ENCODE measurements around the gene FAM161A.
"Not testable (repeated sequence)": the region's sequence is repeated elsewhere in the genome, so short reads cannot be mapped to it uniquely, and the experiment has no call there.

Gene FAM161A, protein sequence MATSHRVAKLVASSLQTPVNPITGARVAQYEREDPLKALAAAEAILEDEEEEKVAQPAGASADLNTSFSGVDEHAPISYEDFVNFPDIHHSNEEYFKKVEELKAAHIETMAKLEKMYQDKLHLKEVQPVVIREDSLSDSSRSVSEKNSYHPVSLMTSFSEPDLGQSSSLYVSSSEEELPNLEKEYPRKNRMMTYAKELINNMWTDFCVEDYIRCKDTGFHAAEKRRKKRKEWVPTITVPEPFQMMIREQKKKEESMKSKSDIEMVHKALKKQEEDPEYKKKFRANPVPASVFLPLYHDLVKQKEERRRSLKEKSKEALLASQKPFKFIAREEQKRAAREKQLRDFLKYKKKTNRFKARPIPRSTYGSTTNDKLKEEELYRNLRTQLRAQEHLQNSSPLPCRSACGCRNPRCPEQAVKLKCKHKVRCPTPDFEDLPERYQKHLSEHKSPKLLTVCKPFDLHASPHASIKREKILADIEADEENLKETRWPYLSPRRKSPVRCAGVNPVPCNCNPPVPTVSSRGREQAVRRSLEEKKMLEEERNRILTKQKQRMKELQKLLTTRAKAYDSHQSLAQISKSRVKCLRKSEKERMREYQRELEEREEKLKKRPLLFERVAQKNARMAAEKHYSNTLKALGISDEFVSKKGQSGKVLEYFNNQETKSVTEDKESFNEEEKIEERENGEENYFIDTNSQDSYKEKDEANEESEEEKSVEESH

DNA sequence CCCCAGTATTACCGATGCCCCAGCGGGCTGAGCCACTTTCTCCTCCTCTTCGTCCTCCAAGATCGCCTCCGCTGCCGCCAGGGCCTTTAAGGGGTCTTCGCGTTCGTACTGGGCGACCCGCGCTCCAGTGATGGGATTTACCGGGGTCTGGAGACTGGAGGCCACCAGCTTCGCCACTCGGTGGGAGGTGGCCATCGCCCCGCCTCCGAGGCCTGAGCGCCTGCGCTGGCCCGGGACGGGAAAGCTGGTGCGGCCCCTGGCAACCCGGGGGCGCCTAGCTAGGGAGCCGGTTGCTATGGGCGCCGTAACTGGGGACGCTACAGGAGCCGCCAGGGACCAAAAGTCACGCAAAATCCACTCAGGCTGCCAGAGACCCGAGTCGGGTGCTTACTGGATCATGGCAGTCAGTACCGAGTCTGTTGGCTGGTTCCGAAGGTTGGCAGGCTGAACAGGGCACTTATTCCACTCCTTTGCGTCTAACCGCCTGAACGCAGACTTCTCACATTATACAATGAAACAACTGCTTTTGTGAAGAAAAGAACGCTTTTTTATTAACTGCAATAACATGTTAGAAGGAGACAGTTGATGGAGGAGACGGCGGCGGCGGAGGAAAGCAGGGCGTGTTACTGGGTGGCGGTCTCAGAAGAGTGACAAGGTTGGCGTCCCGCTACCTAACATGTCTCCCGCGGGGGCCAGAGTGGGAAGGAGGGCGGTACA is at the start of gene FAM161A:
Gene FAM161A (minus strand): TSS at position 214 of the 717 bp plus-strand sequence. CDS start 19 bp downstream, at position 195.
- peak; percentile 73 for DNase-seq (ENCODE audit: low spot score)

DNA sequence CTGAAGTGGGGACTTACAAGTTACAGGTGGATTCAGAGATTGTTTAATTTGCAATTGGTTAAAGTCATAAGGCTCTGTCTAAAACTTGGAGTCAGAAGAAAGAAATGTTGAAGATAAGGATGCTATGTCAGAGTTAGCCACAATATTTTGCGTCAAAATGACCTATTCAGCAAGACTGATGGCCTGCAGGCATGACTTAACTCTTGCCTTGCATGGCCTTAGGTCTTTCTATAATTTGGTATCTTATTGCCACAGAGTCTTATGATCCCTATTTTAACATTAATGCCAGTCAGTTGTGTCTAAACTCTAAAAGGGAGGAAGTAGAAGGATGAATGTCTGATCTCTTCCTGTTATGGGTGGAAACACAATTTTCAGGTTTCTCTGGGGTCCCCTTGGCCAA is 46.4 kb upstream of the FAM161A start:
- DNase-seq (ENCODE audit: low spot score): no peak

DNA sequence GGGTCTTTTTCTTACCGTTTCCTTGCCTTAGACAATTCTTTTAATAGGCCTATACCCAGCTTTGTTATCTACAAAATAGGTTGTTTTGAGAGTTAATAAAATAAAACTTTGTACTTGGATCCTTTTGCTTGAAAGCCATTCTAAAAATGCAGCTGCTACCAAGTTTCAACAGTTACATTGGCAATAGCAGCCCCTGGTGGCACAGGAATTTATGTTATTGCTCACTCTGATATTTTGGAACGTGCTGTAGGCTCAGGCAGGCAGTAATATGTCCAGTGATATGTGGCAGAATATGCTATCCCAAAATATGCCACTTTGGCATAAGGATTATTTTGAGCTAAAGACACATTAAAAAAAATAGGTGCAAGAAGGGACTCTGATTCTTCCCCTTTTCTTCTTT is 45.0 kb upstream of the FAM161A start:
- DNase-seq (ENCODE audit: low spot score): no peak

DNA sequence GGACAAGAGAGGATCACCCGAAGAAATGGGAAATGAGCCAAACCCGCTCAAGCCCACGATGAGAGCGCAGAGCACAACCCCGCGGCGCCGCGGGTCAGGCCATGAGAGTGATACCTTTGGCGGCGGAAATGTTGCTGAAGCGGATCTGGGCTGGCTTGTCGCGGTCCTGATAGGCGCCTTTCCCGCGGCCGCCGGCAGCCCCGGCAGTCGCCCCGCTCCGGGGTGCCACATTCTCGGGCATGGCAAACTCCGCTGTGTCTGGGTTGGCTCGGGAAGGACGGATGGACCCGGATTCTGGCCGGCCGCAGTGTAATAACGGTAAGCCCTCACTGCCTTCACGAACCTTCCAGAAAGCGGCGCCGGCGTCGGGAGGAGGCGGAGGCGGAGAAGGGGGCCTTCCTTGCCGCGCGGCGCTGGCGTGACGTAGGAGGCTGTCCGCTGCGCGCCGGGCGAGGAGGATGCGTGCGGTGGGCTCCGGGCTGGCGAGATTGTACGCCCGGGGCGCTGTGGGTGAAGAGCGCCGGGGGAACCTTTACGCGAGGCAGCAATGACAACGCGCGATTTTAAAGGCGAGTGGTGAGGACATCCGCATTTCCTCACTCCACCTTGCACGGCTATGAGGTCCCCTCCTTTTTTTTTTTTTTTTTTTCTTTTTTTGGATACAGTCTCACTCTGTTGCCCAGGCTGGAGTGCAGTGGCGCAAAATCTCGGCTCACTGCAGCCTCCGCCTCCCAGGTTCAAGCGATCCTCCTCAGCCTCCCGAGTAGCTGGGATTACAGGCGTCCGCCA is 34.6 kb upstream of the FAM161A start, which contains the start of gene CCT4:
Gene CCT4 (minus strand): TSS at position 390 of the 789 bp plus-strand sequence. CDS start 149 bp downstream, at position 241.
- peak; percentile 88 for DNase-seq (ENCODE audit: low spot score)

DNA sequence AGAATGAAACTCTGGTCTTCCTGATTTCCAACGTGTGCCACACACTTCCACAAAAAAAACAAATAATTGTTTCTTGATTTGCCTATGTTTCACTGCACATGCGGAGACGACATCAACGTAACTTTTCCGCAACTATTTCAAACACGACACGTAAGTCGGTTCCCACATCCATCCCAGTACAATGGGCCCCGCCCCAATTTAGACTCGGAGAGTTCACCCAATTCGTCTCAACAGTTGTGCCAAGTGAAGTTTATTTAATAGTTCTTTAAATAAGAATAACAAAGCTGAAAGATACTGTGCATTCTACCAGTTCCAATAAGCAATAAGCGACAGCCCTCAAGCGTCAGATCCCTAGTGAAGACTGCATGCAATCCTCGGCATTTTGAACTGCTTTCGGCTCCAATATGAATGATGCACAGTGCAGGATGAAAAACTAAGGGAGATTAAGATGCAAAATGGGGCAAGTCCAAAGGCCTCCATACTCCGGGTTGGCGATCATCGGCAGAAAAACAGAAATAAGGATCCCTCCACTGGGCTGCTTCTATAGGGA is 33.9 kb upstream of the FAM161A start:
- no peak for DNase-seq (ENCODE audit: low spot score)

DNA sequence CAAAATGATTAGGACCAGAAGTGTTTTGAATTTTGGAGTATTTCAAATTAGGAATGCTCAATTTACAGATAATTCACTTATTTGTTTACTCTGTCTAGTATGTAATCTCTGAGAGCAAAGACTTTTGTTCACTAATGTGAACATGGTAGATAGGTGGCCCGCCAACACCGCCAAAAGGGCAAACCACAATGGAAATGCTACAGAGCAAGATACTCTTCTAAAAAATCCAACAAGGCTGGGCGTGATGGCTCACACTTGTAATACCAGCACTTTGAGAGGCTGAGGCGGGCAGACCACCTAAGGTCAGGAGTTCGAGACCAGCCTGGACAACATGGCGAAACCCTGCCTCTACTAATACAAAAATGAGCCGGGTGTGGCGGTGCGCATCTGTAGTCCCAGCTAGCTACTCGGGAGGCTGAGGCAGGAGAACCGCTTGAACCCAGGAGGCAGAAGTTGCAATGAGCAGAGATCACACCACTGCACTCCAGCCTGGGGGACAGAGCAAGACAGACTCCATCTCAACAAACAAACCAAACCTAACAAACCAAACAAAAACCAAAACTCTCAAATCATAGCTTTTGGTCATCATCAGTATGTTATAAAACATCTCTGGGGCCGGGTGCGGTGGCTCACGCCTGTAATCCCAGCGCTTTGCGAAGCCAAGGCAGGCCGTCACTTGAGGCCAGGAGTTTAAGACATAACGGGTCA is 32.2 kb upstream of the FAM161A start:
- no peak for DNase-seq (ENCODE audit: low spot score)

DNA sequence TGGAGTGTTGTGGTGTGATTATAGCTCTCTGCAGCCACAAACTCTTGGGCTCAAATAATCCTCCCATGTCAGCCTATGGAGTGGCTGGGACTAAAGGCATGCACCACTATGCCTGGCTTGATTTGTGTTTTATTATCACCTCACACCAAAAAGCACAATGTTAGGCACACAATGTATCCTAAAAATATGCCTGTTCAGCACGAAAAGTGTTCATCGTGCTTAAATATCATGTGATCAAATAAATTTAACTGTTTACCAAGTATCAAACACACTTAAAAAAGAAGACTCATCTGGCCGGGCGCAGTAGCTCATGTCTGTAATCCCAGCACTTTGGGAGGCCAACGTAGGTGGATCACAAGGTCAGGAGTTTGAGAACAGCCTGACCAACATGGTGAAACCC is 29.0 kb upstream of the FAM161A start:
- DNase-seq (ENCODE audit: low spot score): no peak

DNA sequence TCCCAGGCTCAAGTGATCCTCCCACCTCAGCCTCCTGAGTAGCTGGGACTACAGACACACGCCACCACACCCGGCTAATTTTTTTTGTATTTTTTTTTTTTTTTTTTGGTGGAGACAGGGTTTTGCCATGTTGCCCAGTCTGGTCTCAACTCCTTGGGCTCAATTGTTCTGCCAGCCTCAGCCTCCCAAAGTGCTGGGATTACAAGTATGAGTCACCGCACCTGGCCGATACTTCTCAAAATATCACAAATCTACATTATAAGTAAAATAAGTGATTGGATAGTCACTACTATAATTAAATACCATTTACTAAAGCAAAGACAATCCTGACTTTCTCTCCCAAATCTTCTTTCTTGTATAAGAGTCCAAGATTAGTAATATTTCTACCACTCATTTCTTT is 25.5 kb upstream of the FAM161A start:
- DNase-seq (ENCODE audit: low spot score): not testable (repeated sequence)

DNA sequence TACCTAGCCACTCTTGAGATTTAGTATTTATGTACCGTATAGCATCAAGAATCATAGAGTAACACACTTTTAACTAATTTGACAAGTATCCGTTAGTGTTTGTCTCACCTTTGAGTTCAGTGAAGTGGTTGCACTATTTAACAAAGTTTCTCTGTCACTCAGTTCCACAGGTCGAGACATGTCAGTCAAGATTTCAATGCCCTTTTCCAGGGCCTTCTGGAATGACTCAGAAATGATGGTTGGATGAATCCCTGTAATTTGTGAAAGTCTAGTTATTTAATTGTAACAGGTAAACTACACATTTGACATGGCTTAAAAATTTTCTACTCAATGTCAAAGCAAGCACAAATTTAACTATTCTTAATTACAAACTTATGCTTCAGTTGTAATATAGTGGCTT is 24.9 kb upstream of the FAM161A start:
- no peak for DNase-seq (ENCODE audit: low spot score)

DNA sequence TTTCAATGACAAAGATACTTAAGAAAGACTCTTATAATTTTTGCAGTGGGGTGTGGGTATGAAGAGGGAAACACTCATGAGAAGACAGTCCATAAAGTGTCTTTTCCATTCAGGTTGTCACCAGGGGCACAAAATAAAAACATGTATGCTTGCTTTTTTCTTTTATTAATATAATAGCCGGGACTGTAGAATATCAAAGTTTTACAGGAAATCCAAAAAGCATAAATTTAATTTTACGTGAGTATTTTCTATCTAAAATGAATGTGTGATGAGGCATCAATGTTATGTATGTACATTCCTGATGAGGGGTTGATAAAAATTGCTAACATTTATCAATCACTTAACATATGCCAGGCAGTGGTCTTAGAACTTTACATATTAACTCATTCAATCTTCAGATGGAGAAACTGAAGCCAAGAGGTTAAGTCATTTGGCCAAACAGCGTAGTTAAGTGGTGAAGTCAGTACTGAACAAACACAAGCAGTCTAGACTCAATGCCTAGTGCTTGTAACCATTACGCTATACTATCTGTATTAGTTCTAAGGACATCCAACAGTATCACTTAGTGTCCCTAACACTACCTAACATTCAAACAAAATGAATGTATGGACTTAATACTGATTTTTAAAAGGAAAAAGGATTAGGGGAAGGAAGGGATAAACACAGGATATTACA is 23.8 kb upstream of the FAM161A start:
- no peak for DNase-seq (ENCODE audit: low spot score)

DNA sequence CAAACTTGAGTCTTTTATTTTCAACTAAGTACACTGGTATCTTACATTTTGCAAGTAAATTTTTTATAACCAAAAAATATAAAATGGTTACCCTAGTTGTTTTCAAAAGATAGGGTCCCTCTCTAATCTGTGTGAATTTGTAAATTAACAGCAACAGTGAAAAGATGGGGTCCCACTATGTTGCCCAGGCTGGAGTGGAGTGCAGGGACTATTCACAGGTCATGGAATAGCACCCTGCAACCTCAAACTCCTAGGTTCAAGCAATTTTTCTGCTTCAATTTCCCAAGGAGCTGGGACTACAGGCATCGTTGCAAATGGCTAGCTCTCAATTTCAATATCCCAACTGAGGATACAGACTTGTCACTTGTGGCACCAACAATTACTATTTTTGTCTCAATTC is 22.5 kb upstream of the FAM161A start:
- no peak for DNase-seq (ENCODE audit: low spot score)

DNA sequence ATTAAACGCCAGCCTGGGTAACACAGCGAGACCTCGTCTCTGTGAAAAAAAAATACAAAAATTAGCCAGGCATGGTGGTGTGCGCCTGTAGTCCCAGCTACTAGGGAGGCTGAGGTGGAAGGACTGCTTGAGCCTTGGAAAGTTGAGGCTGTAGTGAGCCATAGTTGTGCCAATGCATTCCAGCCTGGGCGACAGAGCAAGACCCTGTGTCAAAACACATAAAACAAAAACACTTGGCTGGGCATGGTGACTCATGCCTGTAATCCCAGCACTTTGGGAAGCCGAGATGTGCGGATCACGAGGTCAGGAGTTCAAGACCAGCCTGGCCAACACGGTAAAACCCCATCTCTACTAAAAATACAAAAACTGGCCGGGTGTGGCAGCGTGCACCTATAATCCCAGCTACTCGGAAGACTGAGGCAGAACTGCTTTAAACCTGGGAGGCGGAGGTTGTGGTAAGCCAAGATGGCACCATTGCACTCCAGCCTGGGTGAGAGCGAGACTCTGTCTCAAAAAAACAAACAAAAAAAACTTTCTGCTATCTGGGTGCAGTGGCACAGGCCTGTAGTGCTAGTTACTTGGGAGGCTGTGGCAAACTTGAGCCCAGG is 12.7 kb upstream of the FAM161A start:
- not testable (repeated sequence) for DNase-seq (ENCODE audit: low spot score)

DNA sequence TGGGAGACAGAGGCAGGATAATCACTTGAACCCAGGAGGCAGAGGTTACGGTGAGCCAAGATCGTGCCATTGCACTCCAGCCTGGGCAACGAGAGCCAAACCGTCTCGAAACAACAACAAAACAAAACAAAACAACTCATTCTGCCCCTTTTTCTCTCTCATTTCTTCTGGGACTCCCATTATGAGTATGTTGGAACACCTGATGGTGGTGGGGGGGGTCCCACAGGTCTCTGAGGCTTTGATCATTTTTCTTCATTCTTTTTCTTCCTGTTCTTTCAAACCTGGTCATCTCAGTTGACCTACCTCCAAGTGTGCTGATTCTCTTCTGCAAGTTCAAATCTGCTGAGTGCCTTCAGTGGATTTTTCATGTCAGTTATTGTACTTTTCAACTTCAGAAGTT is 8.2 kb upstream of the FAM161A start:
- no peak for DNase-seq (ENCODE audit: low spot score)

DNA sequence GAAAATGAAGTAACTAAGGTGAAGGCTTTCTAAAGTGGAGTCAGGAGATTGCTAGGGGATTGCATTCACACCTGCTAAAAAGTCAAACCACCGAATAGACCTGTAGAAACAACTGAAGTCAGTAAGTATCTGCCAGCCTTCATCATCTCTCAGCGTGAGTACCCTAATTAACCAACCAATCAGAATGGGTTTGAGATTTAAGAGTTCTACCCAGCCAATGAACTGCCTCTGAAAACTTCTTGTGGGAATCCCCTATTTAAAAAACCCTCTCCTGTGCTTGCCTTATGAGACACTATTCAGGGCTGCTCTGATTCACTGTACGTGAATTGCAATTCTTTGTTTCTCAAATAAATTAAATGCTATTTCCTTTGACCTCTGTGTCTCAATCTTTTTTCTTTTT is 3.4 kb upstream of the FAM161A start:
- peak; percentile 9 for DNase-seq (ENCODE audit: low spot score)

DNA sequence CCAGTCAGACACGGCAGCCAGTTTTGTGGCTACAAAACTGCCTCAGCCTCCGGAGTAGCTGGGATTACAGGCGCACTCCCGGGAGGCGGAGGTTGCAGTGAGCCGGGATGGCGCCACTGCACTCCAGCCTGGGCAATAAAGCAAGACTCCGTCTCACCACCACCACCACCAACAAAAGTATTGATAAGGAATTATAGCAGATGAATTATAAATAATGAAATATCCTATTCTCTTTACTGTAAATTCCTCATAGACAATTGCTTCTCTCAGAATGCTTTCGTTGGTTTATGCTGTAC is 1.4 kb upstream of the FAM161A start:
- DNase-seq (ENCODE audit: low spot score): no peak

DNA sequence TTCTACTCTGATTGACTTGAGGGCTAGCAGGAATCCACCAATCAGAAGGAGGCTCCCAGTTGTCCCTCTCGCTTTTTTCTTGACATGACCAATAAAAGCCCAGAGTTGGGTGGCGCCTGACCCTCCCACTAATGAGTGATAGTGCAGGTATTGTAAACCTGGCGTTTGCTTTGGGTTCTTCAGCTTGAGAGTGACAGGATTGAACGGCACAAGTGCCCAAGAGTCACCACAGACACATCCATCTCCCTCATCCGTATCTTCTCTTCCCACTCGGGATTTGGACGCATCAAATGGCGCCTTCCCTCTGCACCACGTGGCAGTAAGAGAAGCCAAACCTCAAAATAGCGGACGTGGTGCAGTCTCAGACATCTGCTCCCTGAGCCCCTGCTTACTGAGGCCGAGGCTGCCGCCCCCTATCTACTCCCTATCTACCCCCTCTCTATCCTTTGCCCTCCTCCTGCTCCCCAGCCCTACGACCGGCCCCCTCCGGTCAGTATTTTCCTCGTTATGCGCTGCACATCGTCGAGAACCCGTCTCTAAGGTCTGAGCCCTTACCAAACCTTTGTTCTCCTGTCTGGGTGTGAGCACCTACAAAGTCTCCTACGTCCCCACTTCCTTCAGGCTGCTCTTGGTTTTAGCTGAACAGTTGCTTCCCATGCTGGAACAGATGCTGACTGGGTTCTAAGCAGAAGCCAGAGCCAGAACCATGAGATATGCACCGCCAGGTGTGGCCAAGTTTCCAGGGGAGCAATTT is 881 bp upstream of the FAM161A start:
- peak; percentile 98 for DNase-seq (ENCODE audit: low spot score)

DNA sequence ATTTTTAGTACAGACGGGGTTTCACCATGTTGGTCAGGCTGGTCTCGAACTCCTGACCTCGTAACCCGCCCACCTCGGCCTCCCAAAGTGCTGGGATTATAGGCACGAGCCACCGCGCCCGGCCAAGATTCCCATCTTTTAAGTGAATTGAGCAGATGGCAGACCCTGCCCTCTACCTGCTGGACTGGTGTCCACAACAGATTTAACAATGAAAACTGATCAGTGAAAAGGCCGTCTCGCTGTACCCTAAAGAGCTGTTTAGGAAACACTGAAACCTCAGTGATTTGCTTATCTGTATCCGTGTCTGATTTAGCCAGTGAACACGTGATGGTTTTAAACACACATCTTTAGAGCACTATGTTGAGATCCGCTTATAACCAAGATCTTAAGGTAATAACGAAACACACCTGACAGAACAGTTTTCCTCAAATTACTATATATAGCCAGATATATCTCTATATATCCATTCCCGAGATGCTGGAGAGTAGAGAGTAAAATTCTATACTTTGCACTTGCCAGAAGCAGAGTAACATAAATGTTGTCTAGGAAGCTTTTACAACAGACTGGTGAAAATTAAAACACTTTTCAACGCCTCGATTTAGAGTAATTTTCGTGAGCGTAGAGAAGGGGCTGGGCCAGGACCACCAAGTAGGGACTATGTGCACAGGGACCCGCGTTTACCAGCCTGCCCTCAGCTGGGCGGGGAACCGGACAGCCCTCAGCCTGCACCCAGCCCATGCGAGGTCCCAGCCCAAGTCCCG is 594 bp downstream of the FAM161A start:
- peak; percentile 52 for DNase-seq (ENCODE audit: low spot score)

DNA sequence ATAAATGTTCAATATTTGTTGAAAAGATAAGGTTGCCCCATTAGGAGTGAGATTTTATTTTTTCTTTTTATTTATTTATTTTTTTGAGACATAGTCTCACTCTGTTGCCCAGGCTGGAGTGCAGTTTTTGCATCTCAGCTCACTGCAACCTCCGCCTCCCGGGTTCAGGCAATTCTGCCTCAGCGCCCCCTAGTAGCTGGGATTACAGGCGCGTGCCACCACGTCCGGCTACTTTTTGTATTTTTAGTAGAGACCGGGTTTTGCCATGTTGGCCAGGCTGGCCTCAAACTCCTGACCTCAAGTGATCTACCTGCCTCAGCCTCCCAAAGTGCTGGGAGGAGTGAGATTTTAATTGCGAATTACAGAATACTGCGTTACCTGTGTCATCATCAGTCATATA is 2.6 kb downstream of the FAM161A start:
- DNase-seq (ENCODE audit: low spot score): not testable (repeated sequence)

DNA sequence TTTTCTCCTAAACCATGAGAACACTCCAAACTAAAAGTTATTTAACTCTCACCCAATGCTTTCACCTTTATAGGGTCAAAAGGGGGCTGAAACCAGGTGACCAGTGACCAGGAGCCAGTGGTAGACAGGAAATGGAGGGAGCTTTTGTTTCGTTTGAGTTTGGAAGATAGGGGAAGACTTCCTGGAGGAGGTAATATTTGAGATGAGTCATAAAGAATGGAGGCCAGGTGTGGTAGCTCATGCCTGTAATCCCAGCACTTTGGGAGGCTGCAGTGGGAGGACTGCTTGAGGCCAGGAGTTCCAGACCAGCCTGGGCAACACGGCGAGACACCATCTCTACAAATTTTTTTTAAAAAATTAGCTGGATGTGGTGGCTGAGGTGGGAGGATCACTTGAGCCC is 8.5 kb downstream of the FAM161A start:
- no peak for DNase-seq (ENCODE audit: low spot score)

All from germinal center (tissue), 1 donor.